Left lobe of liver (tissue), 2 donors: Measurements from ENCODE around the gene TSNAX. TPM values are rescaled to one million over a fixed set of nuclear protein-coding genes. Genes with fewer than 3 reads are reported as not detected.

Experiments used
- ATAC-seq: fragments of 200-7000 bp; cut with Tn5 transposase; one replicate; pipeline ENCODE4 v1.9.1; 2020; ENCODE audit warnings: mild to moderate bottlenecking, moderate library complexity
- DNase-seq: peaks from one replicate; pipeline ENCODE4 v3.0.0-alpha.2; 2020; ENCODE audit warnings: low spot score
- total RNA-seq: library from RNA; stranded (reverse); gene quantifications from one replicate; pipeline ENCODE4 v1.2.1, GENCODE V29; 2021
- donor health status: DM: no; HTN: no; CAD: no; lungs with moderate emphysema.
- donor health status: DM: no; HTN: yes; CAD: no.

The TSNAX gene
- total RNA-seq, 1 donor from 2014 or later = 13.3 TPM

GRCh38 chr1:231518485-231519034 lies 9.9 kb upstream of the TSNAX start:
- ATAC-seq = no peak

GRCh38 chr1:231519166-231519565 lies 9.3 kb upstream of the TSNAX start:
- ATAC-seq = no peak

More at GRCh38 chr1:231518485-231519034, 9.9 kb upstream of the TSNAX start:
- no peak for DNase-seq

GRCh38 chr1:231522038-231522437 lies 6.4 kb upstream of the TSNAX start:
- DNase-seq = no peak
- ATAC-seq = no peak

More at GRCh38 chr1:231519166-231519565, 9.3 kb upstream of the TSNAX start:
- no peak for DNase-seq

GRCh38 chr1:231522931-231523642 lies 5.4 kb upstream of the TSNAX start:
- ATAC-seq (no peak), DNase-seq (no peak)

GRCh38 chr1:231523816-231524215 lies 4.7 kb upstream of the TSNAX start:
- DNase-seq = no peak
- no peak for ATAC-seq

- ATAC-seq (no peak), DNase-seq (no peak)
These were observed 1.9 kb upstream of the TSNAX start for GRCh38 chr1:231526536-231526935.

- no peak for DNase-seq
- ATAC-seq = no peak
These were observed 790 bp upstream of the TSNAX start for GRCh38 chr1:231527586-231528171.

GRCh38 chr1:231533240-231533639 lies 4.8 kb downstream of the TSNAX start:
- ATAC-seq = no peak

GRCh38 chr1:231534703-231535159 lies 6.3 kb downstream of the TSNAX start:
- no peak for ATAC-seq

More at GRCh38 chr1:231533240-231533639, 4.8 kb downstream of the TSNAX start:
- DNase-seq = no peak

GRCh38 chr1:231536099-231536498 lies 7.6 kb downstream of the TSNAX start:
- no peak for DNase-seq
- ATAC-seq = no peak

More at GRCh38 chr1:231534703-231535159, 6.3 kb downstream of the TSNAX start:
- DNase-seq = no peak

GRCh38 chr1:231540847-231541246 lies 12.4 kb downstream of the TSNAX start:
- ATAC-seq = no peak
- DNase-seq = no peak

GRCh38 chr1:231541842-231542241 lies 13.4 kb downstream of the TSNAX start:
- no peak for ATAC-seq
- DNase-seq = no peak

- ATAC-seq (no peak), DNase-seq (no peak)
These were observed 16.6 kb downstream of the TSNAX start for GRCh38 chr1:231544943-231545592.

- ATAC-seq (no peak), DNase-seq (no peak)
These were observed 18.2 kb downstream of the TSNAX start for GRCh38 chr1:231546693-231547092.

GRCh38 chr1:231549733-231550447 lies 21.4 kb downstream of the TSNAX start:
- no peak for ATAC-seq

GRCh38 chr1:231550448-231550781 lies 21.9 kb downstream of the TSNAX start:
- ATAC-seq (peak; percentile 69), DNase-seq (no peak)

More at GRCh38 chr1:231549733-231550447, 21.4 kb downstream of the TSNAX start:
- no peak for DNase-seq

- no peak for ATAC-seq
- DNase-seq = no peak
These were observed 24.9 kb downstream of the TSNAX start for GRCh38 chr1:231553320-231553719.

GRCh38 chr1:231554969-231555368 lies 26.5 kb downstream of the TSNAX start:
- DNase-seq = no peak
- no peak for ATAC-seq

GRCh38 chr1:231557411-231557810 lies 28.9 kb downstream of the TSNAX start:
- no peak for ATAC-seq
- no peak for DNase-seq

- DNase-seq = no peak
- no peak for ATAC-seq
These were observed 29.6 kb downstream of the TSNAX start for GRCh38 chr1:231557898-231558707.
